Fibroblast of lung (primary cell): ENCODE data around the gene SEC14L1.
"Not testable (repeated sequence)": the region's sequence is repeated elsewhere in the genome, so short reads cannot be mapped to it uniquely, and the experiment has no call there.

Experiments used
- EZH2 ChIP-seq: IDR thresholded peaks from 2 replicates; pipeline ENCODE4 v1.5.1; 2012; ENCODE audit warnings: low read length, control low read depth, mild to moderate bottlenecking; ENCODE audit errors: missing control alignments
- TF ChIP-seq, protein P1 (sequence below), 2 donors: IDR thresholded peaks in 1 of 2; conservative IDR thresholded peaks in 1 of 2; 1 replicate in 1 of 2; 2 replicates in 1 of 2; pipeline ENCODE4 v1.5.1; 2011 to 2012; ENCODE audit warnings: low read length in 2 of 2, control low read depth in 1 of 2, inconsistent platforms in 1 of 2, low read depth in 1 of 2, mild to moderate bottlenecking in 1 of 2

DNA sequence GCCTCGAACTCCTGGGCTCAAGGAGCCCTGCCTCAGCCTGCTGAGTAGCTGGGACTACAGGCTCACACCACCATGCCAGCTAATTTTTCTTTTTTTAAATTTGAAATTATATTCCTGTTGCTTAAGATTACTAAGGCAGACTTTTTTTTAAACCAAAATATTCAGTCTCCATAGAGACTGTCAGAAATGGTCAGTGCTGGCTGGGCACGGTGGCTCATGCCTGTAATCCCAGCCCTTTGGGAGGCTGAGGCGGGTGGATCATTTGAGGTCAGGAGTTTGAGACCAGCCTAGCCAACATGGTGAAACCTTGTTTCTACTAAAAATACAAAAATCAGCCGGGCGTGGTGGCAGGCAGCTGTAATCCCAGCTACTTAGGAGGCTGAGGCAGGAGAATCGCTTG lies 11.3 kb downstream of the SEC14L1 start:
- TF ChIP-seq EZH2: not testable (repeated sequence)
- TF ChIP-seq, protein P1, sequence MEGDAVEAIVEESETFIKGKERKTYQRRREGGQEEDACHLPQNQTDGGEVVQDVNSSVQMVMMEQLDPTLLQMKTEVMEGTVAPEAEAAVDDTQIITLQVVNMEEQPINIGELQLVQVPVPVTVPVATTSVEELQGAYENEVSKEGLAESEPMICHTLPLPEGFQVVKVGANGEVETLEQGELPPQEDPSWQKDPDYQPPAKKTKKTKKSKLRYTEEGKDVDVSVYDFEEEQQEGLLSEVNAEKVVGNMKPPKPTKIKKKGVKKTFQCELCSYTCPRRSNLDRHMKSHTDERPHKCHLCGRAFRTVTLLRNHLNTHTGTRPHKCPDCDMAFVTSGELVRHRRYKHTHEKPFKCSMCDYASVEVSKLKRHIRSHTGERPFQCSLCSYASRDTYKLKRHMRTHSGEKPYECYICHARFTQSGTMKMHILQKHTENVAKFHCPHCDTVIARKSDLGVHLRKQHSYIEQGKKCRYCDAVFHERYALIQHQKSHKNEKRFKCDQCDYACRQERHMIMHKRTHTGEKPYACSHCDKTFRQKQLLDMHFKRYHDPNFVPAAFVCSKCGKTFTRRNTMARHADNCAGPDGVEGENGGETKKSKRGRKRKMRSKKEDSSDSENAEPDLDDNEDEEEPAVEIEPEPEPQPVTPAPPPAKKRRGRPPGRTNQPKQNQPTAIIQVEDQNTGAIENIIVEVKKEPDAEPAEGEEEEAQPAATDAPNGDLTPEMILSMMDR (conservative IDR thresholded peaks at IDR 0.05 in 1 of 2, IDR thresholded peaks at IDR 0.05 in 1 of 2; ENCODE audit: low read depth in 1 of 2, low read length in 2 of 2): not testable (repeated sequence)
